Gastrocnemius medialis (tissue), 4 donors: Measurements from ENCODE around the gene ST7L.

Experiments used
- POLR2A ChIP-seq, 2 donors: fragments of 450-650 bp; IDR thresholded peaks; one replicate each; pipeline ENCODE4 v1.6.1; 2017; ENCODE audit warnings: antibody characterized with exemption in 2 of 2, mild to moderate bottlenecking in 2 of 2, moderate library complexity in 2 of 2
- TF ChIP-seq, protein P1 (sequence below), 5 experiments: fragments of 450-650 bp in 3 of 5; fragments of 200-600 bp in 2 of 5; sonication (generic) in 2 of 5; IDR thresholded peaks in 4 of 5; conservative IDR thresholded peaks in 1 of 5; 1 replicate in 4 of 5; 2 replicates in 1 of 5; pipeline ENCODE4 v1.5.1; 2016 to 2019; ENCODE audit warnings: antibody characterized with exemption in 5 of 5, mild to moderate bottlenecking in 3 of 5, moderate library complexity in 3 of 5

DNA sequence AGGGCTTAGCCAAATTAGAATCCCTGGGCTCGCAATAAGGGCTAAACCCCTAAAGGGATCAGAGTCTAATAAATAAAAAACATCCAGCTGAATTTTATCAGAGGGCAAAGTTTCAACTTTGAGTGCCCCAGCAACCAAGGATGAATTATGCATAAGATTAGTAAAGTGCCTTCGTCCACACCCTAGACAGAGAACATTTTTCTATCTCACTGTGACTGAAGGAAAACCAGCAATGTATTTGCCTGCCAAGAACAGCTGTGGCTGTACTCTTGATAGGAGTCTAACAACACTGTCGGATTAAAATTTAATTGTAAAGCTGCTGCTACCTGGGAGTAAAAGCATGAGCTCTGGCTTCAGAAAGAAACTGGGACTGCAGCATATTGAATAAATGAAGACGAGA lies 86.9 kb downstream of the ST7L start:
- no peak for TF ChIP-seq POLR2A (IDR thresholded peaks at IDR 0.05)
- TF ChIP-seq, protein P1, sequence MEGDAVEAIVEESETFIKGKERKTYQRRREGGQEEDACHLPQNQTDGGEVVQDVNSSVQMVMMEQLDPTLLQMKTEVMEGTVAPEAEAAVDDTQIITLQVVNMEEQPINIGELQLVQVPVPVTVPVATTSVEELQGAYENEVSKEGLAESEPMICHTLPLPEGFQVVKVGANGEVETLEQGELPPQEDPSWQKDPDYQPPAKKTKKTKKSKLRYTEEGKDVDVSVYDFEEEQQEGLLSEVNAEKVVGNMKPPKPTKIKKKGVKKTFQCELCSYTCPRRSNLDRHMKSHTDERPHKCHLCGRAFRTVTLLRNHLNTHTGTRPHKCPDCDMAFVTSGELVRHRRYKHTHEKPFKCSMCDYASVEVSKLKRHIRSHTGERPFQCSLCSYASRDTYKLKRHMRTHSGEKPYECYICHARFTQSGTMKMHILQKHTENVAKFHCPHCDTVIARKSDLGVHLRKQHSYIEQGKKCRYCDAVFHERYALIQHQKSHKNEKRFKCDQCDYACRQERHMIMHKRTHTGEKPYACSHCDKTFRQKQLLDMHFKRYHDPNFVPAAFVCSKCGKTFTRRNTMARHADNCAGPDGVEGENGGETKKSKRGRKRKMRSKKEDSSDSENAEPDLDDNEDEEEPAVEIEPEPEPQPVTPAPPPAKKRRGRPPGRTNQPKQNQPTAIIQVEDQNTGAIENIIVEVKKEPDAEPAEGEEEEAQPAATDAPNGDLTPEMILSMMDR (IDR thresholded peaks at IDR 0.05 in 4 of 5, conservative IDR thresholded peaks at IDR 0.05 in 1 of 5) = no peak
